ENCODE data around the gene STAT1.

DNA sequence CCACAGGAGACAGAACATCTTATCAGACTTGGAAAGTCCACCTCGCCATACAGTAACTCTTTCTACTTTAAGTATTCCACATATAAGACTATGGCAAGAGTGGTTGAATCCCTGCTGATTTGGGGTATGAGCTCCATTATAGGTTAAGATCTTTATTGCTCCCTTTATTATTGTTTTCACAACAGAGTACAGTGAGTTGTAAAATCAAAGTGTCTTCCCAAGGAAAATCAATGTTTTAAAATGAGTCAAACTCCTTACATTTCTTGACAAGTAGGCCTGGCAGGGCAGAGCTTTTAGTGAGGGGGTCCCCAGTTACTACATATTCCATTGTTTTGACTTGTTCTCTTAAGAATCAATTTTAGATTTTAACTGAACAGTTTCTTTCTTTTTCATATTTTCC lies 49.6 kb upstream of the STAT1 start:
- TF ChIP-seq, protein P1, sequence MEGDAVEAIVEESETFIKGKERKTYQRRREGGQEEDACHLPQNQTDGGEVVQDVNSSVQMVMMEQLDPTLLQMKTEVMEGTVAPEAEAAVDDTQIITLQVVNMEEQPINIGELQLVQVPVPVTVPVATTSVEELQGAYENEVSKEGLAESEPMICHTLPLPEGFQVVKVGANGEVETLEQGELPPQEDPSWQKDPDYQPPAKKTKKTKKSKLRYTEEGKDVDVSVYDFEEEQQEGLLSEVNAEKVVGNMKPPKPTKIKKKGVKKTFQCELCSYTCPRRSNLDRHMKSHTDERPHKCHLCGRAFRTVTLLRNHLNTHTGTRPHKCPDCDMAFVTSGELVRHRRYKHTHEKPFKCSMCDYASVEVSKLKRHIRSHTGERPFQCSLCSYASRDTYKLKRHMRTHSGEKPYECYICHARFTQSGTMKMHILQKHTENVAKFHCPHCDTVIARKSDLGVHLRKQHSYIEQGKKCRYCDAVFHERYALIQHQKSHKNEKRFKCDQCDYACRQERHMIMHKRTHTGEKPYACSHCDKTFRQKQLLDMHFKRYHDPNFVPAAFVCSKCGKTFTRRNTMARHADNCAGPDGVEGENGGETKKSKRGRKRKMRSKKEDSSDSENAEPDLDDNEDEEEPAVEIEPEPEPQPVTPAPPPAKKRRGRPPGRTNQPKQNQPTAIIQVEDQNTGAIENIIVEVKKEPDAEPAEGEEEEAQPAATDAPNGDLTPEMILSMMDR (IDR thresholded peaks at IDR 0.05) = no peak
- TF ChIP-seq POLR2A (IDR thresholded peaks at IDR 0.05) = no peak
